ENCODE data around the gene SYT14.
"Not testable (repeated sequence)": the region's sequence is repeated elsewhere in the genome, so short reads cannot be mapped to it uniquely, and the experiment has no call there.

The SYT14 gene

GRCh38 chr1:209945377-209945776, 7.4 kb downstream of the SYT14 start:
- DNase-seq: no peak

DNA sequence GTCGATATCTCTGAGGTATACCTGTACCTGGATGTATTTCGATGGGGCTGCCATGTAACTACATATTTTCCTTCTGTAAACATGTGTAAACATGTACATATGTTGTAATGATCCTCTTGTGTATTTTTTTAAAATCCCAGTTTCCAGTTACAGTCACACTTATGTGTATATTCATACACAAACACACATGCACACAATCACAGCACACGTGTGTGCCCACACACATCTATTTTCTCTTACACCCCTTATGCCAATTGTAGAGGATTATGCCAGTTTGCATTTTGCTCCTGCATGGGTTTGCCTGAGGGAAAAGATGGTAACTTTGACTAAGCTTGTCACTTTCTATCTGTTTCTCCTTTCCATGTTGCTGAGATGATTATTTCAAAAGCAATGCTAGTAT, 10.1 kb downstream of the SYT14 start:
- no peak for DNase-seq

- DNase-seq: no peak
These were observed 18.1 kb downstream of the SYT14 start for GRCh38 chr1:209956116-209956515.

DNA sequence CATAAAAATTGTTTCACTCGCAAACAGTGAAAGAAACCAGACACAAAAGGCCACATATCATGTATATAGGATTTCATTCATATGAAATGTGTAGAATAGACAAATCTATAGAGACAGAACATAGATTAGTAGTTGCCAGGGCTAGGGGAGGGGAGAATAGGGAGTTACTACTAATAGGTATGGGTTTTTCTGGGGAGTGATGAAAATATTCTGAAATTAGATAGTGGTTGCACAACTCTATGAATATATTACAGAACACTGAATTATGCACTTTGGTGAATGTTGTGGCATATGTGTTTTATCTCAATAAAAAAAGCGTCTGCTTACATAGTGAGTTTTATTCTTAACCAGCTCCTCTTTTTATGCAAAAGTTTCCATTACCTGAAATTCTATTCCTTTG, 21.6 kb downstream of the SYT14 start:
- no peak for DNase-seq

GRCh38 chr1:209960926-209961325, 22.9 kb downstream of the SYT14 start:
- no peak for DNase-seq

- no peak for DNase-seq
These were observed 24.4 kb downstream of the SYT14 start for GRCh38 chr1:209962388-209962787.

DNA sequence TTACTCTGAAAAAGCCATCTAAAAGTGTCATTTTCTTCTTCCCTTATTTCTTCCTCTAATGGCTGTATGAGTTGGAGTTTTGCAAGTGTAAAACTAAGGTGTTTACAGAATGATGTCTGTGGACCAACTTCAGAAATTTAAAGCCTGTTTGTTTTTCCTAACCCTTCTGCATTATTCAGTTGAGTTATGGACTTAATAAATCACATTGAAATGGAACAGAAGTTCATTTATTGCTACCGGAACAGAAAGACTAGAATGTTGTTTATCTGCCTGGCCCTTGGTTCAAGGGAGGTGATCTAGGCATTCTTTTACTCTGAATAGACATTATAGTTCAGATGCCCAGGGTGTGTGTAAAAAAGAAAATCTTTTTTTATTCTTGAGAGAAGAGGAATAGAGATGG, 24.8 kb downstream of the SYT14 start:
- no peak for DNase-seq

GRCh38 chr1:209965996-209966395, 28.0 kb downstream of the SYT14 start:
- no peak for DNase-seq

GRCh38 chr1:209978721-209979120, 40.7 kb downstream of the SYT14 start:
- not testable (repeated sequence) for DNase-seq

DNA sequence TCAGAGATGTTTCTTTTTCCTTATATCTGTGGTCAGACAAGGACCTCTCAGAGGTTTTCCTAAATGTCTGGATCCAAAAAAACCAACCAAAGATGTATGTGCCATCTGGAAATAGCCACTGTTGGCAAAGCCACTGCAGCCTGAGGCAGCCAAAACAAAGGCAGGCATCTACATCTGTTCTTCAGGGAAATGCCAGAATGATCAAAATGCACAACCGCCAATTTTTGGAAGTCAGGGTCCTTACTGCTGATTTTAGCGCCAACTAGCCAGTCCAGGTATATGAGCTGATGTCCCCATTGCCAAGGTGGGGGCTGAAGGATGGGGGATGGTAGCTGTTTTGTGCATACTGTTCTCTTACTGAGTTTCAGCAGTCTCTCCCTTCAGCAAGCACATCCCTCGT, 45.9 kb downstream of the SYT14 start:
- DNase-seq: no peak

GRCh38 chr1:209985002-209985401, 47.0 kb downstream of the SYT14 start:
- DNase-seq: no peak

- no peak for DNase-seq
These were observed 50.7 kb downstream of the SYT14 start for GRCh38 chr1:209988706-209989105.

- DNase-seq: no peak
These were observed 51.5 kb downstream of the SYT14 start for GRCh38 chr1:209989525-209989924.

- DNase-seq: no peak
These were observed 55.2 kb downstream of the SYT14 start for GRCh38 chr1:209993061-209993830.

- DNase-seq: no peak
These were observed 58.3 kb downstream of the SYT14 start for GRCh38 chr1:209996348-209996747.

GRCh38 chr1:209999005-209999404, 61.0 kb downstream of the SYT14 start:
- DNase-seq: no peak

DNA sequence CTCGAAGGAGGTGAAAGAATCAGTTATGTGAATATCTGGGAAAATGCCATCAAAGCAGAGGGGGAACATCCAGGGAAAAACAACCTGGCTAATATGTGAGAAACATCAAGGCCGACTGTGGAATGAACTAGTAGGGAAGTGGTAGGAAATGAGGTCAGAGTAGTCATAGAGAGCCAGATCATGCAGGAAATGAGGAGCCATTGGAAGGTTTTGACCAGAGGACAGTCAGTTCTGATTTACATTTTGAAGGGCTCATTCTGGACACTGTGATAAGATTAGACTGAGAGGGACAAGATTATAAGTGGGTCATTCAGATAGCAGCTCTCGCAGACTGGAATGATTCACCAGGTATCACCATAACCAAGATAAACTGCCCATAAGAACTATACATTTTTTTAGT, 63.7 kb downstream of the SYT14 start:
- DNase-seq: no peak

DNA sequence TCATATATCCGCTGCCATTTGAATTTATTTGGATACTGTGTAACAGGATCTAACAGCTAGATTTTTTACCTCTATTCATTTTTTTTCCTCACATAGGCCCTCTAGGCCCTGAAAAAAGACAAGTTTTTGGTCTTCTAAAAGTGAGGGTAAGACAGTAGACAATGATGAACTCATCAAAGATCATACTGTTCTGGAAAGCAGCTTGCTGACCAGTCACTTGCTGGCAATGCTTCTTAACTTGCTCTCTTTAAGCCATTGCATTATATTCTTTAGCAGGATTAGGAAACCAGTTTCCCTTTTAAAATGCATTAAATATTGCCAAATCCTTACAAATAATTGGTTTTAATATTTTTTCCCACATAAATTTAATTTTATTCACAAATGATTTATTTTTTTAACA, 65.5 kb downstream of the SYT14 start:
- no peak for DNase-seq

DNA sequence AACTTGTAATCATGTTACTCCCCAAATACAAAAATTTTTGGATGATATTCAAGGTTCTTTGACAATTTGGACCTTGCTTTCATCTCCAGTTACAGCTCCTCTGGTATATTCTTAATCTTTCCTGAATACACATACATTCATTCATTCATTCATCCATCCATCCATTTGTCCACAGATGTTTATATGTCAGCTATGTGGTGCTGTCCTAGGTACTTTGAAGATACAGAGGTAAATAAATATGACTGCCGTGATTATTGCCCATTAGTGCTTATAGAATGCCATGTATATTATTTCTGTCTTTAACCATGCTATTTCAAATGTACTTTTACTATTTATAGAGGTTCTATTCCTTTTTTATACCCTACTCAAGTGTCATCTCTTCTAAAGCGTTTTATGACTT, 72.1 kb downstream of the SYT14 start:
- DNase-seq: no peak

GRCh38 chr1:210021145-210021860, 83.3 kb downstream of the SYT14 start:
- DNase-seq: no peak

DNA sequence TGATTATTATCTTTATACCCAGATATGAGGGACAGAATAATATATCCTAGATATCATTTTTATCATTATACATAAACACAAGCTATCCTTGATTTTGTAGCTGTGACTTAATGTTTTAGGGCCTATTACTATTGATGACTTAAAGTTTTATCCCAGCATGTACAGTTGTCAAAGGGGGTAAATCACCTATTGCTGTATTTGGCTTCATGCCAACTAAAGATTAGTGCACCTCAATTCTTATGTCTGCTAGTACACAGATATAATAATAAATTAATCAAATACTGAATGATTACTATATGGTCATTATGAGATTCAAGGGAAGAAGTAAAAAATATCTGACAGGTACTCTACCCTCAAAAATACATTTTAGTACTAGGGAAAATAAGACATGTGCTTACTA, 84.0 kb downstream of the SYT14 start:
- no peak for DNase-seq

- DNase-seq: no peak
These were observed 86.3 kb downstream of the SYT14 start for GRCh38 chr1:210024282-210024681.

DNA sequence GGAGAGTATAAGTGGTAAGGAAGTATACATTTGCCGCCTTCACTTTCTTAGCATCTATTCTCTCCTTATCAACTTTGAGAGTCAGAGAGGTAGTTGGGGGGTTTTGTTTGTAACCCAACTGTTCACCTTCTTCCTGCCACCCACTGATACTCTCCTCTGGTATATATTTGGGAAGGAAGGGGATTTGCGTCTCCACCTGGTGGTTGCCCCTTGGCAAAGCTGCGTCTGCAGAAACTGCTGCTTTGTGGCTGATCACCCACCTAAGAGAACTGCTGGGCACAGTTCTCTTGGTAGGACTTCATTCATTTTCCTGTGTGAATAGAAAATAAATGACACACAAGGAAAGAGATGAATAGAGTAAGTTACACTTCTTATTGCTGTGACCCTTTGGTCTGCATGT, 87.0 kb downstream of the SYT14 start:
- DNase-seq: no peak

GRCh38 chr1:210025870-210026269, 87.9 kb downstream of the SYT14 start:
- DNase-seq: no peak

DNA sequence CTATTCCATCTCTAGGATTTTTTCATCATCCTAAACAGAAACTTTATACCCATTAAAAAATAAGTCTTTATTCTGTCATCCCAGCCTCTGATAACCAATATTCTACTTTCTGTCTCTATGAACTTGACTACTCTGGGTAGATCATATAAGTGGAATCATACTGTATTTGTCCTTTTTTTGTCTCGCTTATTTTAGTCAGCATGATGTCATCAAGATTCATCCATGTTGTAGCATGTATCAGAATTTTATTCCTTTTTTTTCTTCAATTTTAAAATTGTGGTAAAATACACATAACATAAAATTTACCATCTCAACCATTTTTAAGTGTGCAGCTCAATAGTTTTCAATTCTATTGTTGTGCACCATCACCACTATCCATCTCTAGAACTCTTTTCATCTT, 90.0 kb downstream of the SYT14 start:
- DNase-seq: no peak

Measured in activated CD4-positive, alpha-beta T cell treated with anti-CD3 and anti-CD28 coated beads, Interleukin-2, amount 50 U/mL, for 1 hour (primary cell).